ENCODE results near the gene PRAC1.

DNA sequence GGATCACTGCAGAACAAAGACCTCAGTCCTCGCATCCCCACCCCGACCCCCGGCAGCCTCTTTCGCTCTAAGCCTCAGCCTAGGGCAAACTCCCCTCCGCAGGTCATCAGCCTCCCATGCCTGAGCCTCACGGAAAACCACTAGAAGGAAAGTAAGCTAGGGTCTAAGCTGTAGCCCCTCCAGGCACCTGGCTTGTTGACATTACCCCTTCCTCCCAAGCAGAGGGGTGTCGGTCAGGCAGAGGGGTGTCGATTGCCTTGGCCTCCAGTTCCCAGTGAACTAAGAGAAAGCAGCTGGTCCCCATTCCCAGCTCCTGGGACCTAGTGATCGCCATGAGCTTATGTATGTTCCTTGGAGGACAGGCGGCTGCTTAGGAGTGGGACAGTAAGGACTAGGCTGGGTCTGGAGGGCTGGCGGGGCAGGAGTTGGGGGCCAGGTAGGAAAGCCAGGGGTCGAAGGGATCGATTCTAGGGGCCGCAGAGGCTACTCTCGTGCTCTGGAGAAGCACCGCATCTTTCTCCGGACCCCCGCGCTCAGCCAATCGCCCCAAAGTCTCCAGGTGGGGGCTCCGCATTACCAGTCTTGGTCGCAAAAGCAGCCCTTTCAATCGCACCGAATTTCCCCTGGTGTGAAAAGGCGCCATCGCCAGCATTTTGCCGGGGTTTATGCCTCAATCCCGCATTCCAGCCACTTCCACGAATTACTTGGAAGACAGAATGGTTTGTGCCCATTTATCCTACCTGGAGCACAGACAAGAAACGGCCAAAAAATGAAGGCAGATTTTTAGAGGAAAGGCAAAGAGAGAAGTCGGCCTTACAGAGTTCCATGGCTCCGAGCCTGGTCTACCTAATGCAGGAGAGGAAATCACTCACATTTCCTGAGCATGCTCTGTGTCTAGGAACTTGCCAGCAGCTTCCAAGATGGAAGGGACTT is 27.6 kb upstream of the PRAC1 start:
- TF ChIP-seq POLR2A (IDR thresholded peaks at IDR 0.05) = no peak
- no peak for TF ChIP-seq CTCF (IDR thresholded peaks at IDR 0.05 in 8 of 11, conservative IDR thresholded peaks at IDR 0.05 in 3 of 11)
- TF ChIP-seq POLR2AphosphoS5 (IDR thresholded peaks at IDR 0.05) = no peak

Data from spleen (tissue), 7 donors.